Measurements from ENCODE around the gene RPUSD4.

RPUSD4 gene

DNA sequence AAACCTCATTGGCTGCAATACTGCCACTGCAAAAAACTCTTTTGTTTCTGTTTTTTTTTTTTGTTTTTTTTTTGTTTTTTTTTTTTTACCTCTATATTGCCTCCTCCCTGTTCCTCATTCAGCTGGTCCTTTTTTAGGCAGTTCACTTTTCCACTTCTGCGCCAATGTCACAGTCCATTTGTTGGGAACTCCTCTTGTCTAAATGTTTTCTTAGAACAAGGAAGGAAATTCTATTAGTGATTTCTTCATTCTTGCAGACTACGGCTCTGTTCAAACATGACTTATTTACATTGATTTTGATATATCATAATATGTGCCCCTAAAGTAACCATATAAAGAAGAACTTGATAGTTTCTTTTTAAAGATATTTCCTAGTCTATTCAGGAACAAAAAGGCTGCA is 3.0 kb upstream of the RPUSD4 start:
- no peak overlapping the region for H3K4me3 ChIP-seq (ENCODE audit: low read length)
- DNase-seq (ENCODE audit: low read depth), result no peak
- TF ChIP-seq CTCF (IDR thresholded peaks at IDR 0.05; ENCODE audit: insufficient read depth, low read depth, low read length, missing control alignments), result no peak

- DNase-seq (ENCODE audit: low read depth), result no peak
- H3K4me3 ChIP-seq (ENCODE audit: low read length), result peak overlapping the region; percentile 89
- no peak for TF ChIP-seq CTCF (IDR thresholded peaks at IDR 0.05; ENCODE audit: insufficient read depth, low read depth, low read length, missing control alignments)
Measured at GRCh38 chr11:126212089-126212660, 725 bp upstream of the RPUSD4 start.

GRCh38 chr11:126210871-126211235 is 597 bp downstream of the RPUSD4 start:
- peak overlapping the region; percentile 89 for H3K4me3 ChIP-seq (ENCODE audit: low read length)
- DNase-seq (ENCODE audit: low read depth), result no peak

DNA sequence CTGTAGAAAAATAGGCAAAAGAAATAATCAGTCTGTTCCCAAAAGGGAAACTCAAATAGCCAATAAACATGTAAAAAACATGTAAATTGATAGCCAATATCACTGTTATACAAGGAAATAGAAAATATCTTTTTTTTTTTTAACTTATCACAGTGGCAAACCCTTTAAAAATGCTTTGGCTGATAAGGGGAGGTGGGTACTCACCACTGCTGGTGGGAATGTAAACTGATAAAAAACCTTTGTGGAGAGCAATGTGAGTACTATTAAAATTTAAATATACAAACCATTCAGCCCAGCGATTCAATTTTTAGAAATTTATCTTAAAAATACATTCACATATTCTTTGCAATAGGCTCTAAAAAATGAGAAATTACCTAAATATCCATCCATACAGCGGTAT is 3.6 kb downstream of the RPUSD4 start:
- no peak for TF ChIP-seq CTCF (IDR thresholded peaks at IDR 0.05; ENCODE audit: insufficient read depth, low read depth, low read length, missing control alignments)
- H3K4me3 ChIP-seq (ENCODE audit: low read length), result no peak overlapping the region
- no peak for DNase-seq (ENCODE audit: low read depth)

More at GRCh38 chr11:126210871-126211235, 597 bp downstream of the RPUSD4 start:
- TF ChIP-seq CTCF (IDR thresholded peaks at IDR 0.05; ENCODE audit: insufficient read depth, low read depth, low read length, missing control alignments), result no peak

GRCh38 chr11:126205359-126205758 is 6.1 kb downstream of the RPUSD4 start:
- TF ChIP-seq CTCF (IDR thresholded peaks at IDR 0.05; ENCODE audit: insufficient read depth, low read depth, low read length, missing control alignments), result no peak
- no peak overlapping the region for H3K4me3 ChIP-seq (ENCODE audit: low read length)
- DNase-seq (ENCODE audit: low read depth), result no peak

DNA sequence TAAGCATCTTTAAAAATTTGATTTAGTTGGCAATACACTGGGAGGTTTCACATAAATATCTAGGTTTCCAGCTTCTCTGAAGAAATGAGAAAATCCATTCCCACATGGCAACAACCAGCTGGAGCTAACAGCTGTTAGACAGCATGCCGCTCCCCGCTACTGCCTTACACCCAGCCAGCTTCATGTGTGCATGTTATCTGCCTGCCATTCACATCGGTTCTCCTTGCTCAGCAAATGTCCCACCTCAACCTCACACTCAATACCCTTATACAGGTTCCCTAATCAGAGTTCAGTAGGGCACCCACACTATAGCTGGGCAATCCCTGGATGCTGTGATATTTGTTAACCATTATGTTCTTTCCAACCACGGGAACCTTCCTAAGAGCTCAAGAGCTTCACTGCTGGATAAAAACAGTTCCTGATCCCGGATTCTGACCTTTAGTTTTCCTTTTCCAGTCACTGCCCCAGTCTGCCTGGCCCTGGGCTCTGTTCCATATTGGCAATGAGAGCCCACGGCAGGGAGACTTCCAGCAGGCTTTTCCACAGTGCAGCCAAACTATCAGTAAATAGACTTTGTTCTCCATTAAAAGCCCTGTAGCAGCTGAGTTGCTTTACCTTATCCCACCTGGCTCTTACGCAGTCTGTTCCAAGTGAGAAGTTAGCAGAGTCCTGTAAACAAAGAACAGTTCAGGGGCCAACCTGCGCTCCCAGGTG is 8.6 kb downstream of the RPUSD4 start:
- no peak for DNase-seq (ENCODE audit: low read depth)
- no peak for TF ChIP-seq CTCF (IDR thresholded peaks at IDR 0.05; ENCODE audit: insufficient read depth, low read depth, low read length, missing control alignments)
- H3K4me3 ChIP-seq (ENCODE audit: low read length), result no peak overlapping the region

GRCh38 chr11:126198648-126199047 is 12.8 kb downstream of the RPUSD4 start:
- no peak overlapping the region for H3K4me3 ChIP-seq (ENCODE audit: low read length)
- DNase-seq (ENCODE audit: low read depth), result no peak
- TF ChIP-seq CTCF (IDR thresholded peaks at IDR 0.05; ENCODE audit: insufficient read depth, low read depth, low read length, missing control alignments), result no peak

Data from epithelial cell of esophagus (primary cell).